Fibroblast of the aortic adventitia (primary cell): Measurements from ENCODE around the gene GPX7. TPM values are rescaled to one million over a fixed set of nuclear protein-coding genes. Genes with fewer than 3 reads are reported as not detected.

ENCODE experiments used
- DNase-seq: peaks from one replicate; pipeline ENCODE4 v3.0.0-alpha.2; 2010; ENCODE audit warnings: low read depth
- H3K4me3 ChIP-seq: 2 replicates; pipeline ENCODE4 v1.5.1; 2011; ENCODE audit warnings: low read depth, mild to moderate bottlenecking, control low read depth, low read length, moderate library complexity
- total RNA-seq: library from RNA; depleted of rRNA; stranded (reverse); fragments of >200 nt; gene quantifications from 2 replicates; pipeline ENCODE4 v1.2.3, GENCODE V29; 2012; ENCODE audit warnings: low replicate concordance
- TF ChIP-seq, protein P1 (sequence below): IDR thresholded peaks from 2 replicates; pipeline ENCODE4 v1.5.1; 2011; ENCODE audit warnings: mild to moderate bottlenecking, low read length, control low read depth, inconsistent platforms; ENCODE audit not compliant: insufficient read depth

The GPX7 gene
- total RNA-seq, 1 donor: 31.0 TPM

DNA sequence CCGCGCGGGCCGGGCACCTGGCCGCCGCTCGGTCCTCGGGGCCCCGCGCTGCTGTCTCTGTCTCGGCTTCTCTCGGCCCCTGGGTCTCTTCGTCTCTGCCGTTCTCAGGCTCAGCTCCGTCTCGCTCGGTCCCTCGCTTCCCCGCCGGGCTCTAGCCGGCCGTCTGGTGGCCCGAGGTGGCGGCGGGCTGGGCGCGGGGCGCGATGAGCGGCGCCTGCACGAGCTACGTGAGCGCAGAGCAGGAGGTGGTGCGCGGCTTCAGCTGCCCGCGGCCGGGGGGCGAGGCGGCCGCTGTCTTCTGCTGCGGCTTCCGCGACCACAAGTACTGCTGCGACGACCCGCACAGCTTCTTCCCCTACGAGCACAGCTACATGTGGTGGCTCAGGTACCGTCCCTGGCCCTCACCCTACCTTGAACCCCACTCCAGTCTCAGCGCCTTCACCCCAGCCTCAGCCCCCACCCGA, 31.2 kb downstream of the GPX7 start:
- peak overlapping the region; percentile 33 for H3K4me3 ChIP-seq
- TF ChIP-seq, protein P1, sequence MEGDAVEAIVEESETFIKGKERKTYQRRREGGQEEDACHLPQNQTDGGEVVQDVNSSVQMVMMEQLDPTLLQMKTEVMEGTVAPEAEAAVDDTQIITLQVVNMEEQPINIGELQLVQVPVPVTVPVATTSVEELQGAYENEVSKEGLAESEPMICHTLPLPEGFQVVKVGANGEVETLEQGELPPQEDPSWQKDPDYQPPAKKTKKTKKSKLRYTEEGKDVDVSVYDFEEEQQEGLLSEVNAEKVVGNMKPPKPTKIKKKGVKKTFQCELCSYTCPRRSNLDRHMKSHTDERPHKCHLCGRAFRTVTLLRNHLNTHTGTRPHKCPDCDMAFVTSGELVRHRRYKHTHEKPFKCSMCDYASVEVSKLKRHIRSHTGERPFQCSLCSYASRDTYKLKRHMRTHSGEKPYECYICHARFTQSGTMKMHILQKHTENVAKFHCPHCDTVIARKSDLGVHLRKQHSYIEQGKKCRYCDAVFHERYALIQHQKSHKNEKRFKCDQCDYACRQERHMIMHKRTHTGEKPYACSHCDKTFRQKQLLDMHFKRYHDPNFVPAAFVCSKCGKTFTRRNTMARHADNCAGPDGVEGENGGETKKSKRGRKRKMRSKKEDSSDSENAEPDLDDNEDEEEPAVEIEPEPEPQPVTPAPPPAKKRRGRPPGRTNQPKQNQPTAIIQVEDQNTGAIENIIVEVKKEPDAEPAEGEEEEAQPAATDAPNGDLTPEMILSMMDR: no peak
- no peak for DNase-seq

DNA sequence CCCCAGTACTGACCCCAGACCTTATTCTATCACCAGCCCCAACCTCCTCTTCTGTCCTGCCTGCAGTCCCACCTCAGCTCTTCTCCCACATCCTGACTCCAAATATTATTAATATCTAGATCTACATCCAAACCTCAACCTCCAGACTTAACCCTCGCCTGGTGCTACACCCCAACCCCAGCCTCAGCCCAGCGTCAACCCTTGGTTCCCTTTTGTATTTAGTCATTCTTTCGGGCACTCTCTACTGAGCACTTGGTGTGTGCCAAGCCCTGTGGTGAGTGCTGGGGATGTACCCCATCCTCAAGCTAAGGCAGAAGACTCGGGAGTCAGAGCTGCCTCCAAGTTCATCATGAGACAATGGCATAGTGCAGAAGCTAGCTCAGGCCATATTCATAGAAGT, 31.9 kb downstream of the GPX7 start:
- TF ChIP-seq, protein P1: no peak
- DNase-seq: no peak
- no peak overlapping the region for H3K4me3 ChIP-seq

DNA sequence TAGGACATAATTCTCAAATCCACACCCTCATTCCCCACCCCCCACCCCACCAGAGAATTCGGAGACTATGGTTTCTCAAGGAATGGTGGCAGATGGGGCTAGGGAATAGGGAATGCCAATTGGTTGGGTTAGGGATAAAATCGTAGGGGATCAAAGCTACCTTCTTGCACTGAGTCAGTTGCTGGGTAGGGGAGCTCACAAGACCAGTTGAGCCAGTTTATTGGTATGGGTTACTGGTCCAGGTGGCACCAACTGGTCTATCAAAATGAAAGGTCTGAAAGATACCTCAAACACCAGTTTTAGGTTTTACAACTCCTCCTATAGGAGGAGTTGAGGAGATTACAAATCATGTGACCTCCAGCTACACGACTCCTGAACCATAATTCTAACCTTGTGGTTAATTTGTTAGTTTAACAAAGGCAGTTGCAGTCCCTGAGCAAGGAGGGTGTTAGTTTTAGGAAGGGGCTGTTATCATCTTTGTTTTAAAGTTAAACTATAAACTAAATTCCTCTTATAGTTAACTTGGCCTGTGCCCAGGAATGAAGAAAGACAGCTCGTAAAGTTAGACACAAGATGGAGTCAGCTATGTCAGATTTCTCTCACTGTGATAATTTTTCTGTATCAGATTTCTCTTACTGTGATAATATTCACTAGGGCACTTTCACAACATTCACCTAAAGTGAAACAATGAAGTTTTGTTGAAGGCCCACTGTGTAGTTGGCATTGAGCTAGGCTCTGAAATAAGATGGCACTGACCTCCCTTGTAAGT, 33.3 kb downstream of the GPX7 start:
- TF ChIP-seq, protein P1: no peak
- no peak overlapping the region for H3K4me3 ChIP-seq
- no peak for DNase-seq

DNA sequence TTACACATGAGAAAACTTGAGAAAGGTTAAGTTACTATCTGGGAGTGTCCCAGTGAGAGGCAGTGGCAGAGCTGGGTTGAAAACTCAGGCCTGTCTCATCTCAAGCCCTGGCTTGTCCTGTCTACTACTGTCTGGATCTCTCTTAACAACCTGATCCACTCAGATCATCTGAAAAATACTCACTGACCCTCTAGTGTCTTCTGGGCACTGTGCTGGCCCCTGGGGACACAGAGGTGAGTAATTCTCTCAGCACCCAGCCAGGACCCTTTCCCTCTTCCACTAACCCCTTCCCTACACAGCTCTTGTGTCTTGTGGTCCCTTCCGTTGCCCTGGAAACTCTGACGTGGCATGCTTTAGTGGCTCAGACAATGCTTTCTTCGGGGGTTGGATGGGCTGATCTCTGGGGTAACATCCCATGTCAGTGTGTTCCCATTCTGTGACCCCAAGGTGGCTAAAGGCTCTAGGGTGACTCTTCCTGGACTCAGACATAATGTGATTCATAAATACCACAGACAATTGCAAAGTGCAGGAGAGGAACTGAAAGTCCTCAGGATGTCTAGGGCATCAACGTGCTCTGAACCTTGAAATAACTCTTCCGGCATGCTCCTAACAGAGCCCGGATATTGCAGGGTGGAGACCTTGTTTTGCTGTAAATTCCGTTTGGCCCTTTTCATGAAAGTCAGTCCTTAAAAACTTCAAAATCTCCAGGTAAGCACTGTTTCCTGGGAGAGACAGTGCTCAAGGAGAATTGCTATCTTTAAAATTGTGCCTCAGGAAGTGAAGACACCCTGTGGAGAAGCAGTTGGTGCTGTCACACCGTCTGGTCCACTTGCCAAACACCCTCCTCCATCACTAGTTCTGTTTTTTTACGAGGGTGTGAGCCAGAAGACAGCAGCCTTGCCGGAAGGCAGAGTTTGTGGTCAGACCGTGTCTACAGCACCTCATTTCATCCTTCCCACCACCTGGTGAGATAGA, 34.8 kb downstream of the GPX7 start:
- H3K4me3 ChIP-seq: no peak overlapping the region
- no peak for DNase-seq
- TF ChIP-seq, protein P1: no peak

DNA sequence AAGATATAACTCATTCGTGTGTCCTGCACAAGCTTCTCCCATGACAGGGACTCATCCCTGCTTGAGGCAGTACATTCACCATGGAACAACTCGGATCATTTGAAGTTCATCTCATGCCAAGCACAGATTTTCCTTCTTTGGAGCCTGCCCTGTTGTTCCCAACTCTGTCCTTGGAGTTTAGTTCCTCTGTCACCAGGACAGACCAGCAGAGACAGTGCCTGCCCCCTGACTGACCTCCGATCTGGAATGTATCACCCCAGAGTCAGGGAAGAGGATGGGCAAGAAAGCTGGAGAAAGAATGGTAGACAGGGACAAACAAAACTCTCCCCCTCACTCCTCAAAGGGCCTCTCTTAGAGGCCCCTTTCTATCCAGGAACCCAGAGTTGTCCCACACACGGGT, 35.8 kb downstream of the GPX7 start:
- no peak overlapping the region for H3K4me3 ChIP-seq
- DNase-seq: no peak
- TF ChIP-seq, protein P1: no peak

DNA sequence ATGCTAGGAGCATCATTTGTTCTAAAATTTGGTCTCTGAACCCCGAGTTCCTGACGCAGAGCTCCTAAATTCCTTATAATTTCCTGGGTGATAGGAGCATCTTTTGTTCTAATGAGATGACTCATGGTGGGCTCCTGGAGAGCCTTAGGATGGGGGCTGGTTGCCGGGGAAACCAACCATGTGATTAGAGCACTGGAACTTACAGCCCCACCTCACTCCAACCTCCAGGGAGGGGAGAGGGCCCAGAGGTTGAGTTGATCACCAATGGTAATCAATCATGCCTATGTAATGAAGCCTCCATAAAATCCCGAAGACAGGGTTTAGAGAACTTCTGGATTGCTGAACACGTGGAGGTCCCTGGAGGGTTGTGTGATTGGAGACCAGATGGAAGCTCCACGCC, 38.5 kb downstream of the GPX7 start:
- no peak for DNase-seq
- TF ChIP-seq, protein P1: no peak
- H3K4me3 ChIP-seq: no peak overlapping the region
